HG02759 (cell line): ENCODE results near the gene ARHGEF18.

Source experiments
- ATAC-seq: cut with Tn5 transposase; IDR thresholded peaks from one replicate; pipeline ENCODE4 v1.9.1; 2021; ENCODE audit warnings: mild to moderate bottlenecking, moderate library complexity; ENCODE audit not compliant: unreplicated experiment

Gene ARHGEF18

GRCh38 chr19:7382694-7383093 is 34.0 kb downstream of the ARHGEF18 start:
- ATAC-seq: no peak

- ATAC-seq: no peak
Measured at GRCh38 chr19:7383284-7383683, 34.5 kb downstream of the ARHGEF18 start.

DNA sequence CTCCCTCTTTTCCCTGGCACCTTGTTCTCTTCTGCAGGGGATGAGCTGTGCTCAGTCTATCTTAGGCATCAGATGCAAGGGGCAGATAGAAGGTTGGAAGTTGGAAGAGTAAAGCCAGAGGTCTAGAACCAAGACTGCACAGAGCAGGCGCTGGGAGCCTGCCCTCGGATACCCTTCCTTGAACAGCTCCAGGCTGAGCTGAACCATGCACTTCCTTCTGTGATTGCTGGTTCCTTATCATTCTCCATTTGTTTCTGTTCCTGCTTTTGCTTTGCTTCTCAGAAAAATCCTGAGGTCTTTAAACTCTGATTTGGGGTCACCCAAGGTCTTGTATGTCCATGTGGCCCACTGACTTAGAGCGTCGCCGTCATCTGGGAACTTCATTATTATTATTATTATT is 36.3 kb downstream of the ARHGEF18 start:
- ATAC-seq: no peak

- no peak for ATAC-seq
Measured at GRCh38 chr19:7386308-7386707, 37.6 kb downstream of the ARHGEF18 start.

DNA sequence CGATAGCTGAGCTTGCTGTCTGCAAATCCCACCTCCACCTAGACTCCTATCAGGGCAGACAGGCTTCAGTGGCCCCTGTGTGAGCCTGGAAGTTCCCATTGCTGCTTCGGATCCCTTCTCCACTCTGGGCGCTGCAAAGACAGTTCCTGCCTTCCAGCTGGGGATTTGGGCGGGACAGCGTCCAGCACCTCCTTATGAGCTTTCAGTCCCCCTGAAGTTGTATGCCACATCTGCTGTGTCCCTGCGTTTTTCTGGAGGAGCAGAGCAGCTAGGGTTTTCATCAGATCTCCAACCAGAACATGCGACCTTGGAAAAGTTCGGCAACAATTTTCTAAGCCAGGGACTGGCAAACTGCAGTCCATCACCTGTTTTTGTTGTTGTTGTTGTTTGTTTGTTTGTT is 38.0 kb downstream of the ARHGEF18 start:
- ATAC-seq: no peak

DNA sequence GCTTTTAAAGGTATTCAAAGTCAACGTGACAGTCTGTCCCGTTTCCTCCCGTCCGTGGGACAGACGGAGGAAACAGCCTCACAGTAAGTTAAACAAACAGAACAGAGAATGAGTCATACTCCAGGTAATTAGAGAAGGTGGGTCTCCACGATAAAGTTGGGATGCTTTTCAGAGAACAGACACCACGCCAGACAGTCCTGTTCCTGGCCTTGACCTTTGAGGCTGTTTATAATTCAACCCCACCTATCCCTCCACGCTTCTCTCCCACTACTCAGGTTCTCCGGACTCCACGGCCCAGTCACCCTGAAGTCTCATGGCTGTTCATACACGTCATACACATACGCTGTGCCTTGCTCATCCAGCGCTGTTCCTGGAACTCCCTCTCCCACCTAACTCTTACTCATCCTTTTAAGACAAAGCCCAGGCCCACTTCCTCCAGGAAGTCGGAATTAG is 42.5 kb downstream of the ARHGEF18 start:
- ATAC-seq: no peak

DNA sequence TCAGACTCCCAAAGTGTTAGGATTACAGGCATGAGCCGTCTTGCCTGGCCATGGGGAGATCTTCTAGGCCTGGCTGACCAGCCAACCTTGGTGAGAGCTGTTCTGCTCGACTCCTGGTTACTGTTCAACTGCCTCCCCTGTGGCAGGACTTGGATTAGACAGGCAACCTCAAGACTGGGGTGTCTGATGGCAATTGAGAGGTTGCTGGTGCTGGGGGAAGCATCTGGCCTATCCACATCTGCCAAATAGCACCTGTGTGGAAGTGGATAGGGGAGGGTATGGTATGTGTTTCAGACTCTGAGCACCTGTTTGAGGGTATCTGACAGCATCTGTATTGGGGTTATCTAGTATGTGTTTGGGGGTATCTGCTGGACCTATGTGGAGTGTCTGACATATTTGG is 44.7 kb downstream of the ARHGEF18 start:
- ATAC-seq: no peak

DNA sequence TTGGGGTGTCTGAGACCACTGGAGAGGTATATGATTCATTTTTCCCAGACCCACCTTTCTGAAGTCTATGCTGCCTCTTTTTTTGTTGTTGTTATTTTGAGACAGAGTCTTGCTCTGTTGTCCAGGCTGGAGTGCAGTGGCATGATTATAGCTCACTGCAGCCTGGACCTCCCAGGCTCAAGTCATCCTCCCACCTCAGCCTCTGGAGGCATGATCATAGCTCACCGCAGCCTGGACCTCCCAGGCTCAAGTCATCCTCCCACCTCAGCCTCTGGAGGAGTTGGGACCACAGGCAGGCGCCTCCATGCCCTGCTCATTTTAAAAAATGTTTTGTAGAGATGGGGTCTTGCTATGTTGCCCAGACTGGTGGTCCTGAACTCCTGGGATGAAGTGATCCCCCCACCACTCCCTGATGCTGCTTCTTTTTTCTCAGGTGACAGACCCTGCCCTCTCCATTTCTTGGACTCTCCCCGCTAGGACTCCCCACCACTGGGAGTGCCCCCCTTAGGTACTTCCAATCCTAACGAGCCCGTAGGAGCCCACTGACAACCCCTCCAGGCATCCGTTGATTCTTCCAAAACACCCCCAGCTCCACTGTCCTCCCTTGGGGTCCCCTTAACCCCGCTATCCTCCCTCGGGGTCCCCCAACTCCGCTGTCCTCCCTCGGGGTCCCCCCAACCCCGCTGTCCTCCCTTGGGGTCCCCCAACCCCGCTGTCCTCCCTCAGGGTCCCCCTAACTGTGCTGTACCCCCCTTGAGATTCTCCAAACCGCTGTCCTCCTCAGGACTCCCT is 45.4 kb downstream of the ARHGEF18 start:
- ATAC-seq: no peak

- ATAC-seq: peak; percentile 82
Measured at GRCh38 chr19:7394731-7395359, 46.1 kb downstream of the ARHGEF18 start.

DNA sequence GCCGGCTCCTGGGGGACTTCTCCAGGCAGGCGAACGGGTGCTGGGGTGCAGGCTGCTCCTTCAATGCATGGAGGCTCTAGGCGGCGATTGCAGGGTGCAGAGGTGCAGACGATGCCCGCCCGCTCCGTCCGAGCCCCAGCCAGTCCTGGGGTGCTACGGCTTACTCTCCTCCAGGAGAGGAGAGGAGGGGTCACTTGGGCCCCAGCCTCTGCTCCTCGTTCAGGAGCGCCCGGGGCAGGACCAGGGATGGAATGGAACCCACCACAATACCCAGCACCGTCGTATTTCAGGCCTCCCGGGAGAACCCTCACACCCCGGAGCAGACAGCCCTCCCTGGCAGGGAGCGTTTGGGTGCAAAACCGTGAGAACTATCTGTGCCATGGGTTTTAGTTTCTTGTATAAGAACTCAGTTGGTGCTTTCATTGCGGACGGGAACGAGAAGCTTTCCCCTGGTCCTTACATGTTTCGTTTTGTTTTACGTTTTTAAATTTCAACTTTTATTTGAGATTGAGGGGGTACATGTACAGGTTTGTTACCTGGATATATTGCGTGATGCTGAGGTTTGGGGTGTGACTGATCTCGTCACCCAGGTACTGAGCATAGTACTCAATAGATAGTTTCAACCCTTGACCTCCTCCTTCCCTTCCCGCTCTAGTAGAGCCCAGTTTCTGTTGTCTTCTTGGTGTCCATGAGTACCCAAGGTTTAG is 46.8 kb downstream of the ARHGEF18 start:
- ATAC-seq: peak; percentile 19

- ATAC-seq: no peak
Measured at GRCh38 chr19:7397687-7398086, 49.0 kb downstream of the ARHGEF18 start.
